NOMO-1 (cell line): ENCODE results near the gene TMEM52B.

Experiments
- DNase-seq, 2 experiments: peaks; one replicate each; lab custom pipeline; 2025; ENCODE audit not compliant: unreplicated experiment in 2 of 2; lab: John Stamatoyannopoulos, UW

TMEM52B gene

GRCh38 chr12:10238526-10238925 lies 59.7 kb downstream of the TMEM52B start:
- no peak for DNase-seq

GRCh38 chr12:10241290-10241689 lies 62.5 kb downstream of the TMEM52B start:
- no peak for DNase-seq
